CD14-positive monocyte (primary cell): ENCODE data around the gene PDE4DIP. TPM values are rescaled to one million over a fixed set of nuclear protein-coding genes. Genes with fewer than 3 reads are reported as not detected.
"Not testable (repeated sequence)": the region's sequence is repeated elsewhere in the genome, so short reads cannot be mapped to it uniquely, and the experiment has no call there.

Experiments
- DNase-seq, 3 donors: peaks; one replicate each; pipeline ENCODE4 v3.0.0-alpha.2; 2011 to 2022
- H2AFZ ChIP-seq: 2 replicates; pipeline ENCODE4 v1.6.0; 2012; ENCODE audit warnings: mild to moderate bottlenecking, low read depth, low read length, inconsistent platforms; ENCODE audit not compliant: insufficient read depth, poor library complexity, severe bottlenecking
- H3K27ac ChIP-seq, 2 donors: 1 replicate in 1 of 2; 2 replicates in 1 of 2; pipeline ENCODE4 v1.5.1; 2012 to 2013; ENCODE audit warnings: low read length in 2 of 2, control low read depth in 1 of 2, inconsistent platforms in 1 of 2, low read depth in 1 of 2, mild to moderate bottlenecking in 1 of 2
- H3K27me3 ChIP-seq, 2 donors: one replicate each; pipeline versions ENCODE4 v1.6.0 to v1.6.1; 2011 to 2013; ENCODE audit warnings: low read length in 2 of 2; ENCODE audit not compliant: control insufficient read depth in 2 of 2, insufficient read depth in 2 of 2
- H3K36me3 ChIP-seq, 2 donors: replicated peaks in 1 of 2; 1 replicate in 1 of 2; 2 replicates in 1 of 2; pipeline versions ENCODE4 v1.5.1 to v1.6.1; 2012 to 2013; ENCODE audit warnings: low read length in 2 of 2, control low read depth in 1 of 2, inconsistent platforms in 1 of 2, mild to moderate bottlenecking in 1 of 2; ENCODE audit not compliant: insufficient read depth in 2 of 2, control insufficient read depth in 1 of 2
- H3K4me1 ChIP-seq, 2 donors: 1 replicate in 1 of 2; 2 replicates in 1 of 2; pipeline versions ENCODE4 v1.5.1 to v1.6.1; 2012 to 2013; ENCODE audit warnings: low read length in 2 of 2, control low read depth in 1 of 2, inconsistent platforms in 1 of 2, mild to moderate bottlenecking in 1 of 2, moderate library complexity in 1 of 2; ENCODE audit not compliant: insufficient read depth in 2 of 2, control insufficient read depth in 1 of 2
- H3K4me2 ChIP-seq: replicated peaks from 2 replicates; pipeline ENCODE3; 2012; ENCODE audit warnings: low read length, moderate library complexity, mild to moderate bottlenecking; ENCODE audit not compliant: poor library complexity, severe bottlenecking; ENCODE audit errors: extremely low read depth
- H3K4me3 ChIP-seq, 3 experiments: fragments of 200-600 bp in 1 of 3; sonication (generic) in 1 of 3; replicated peaks in 1 of 3; 1 replicate in 2 of 3; 2 replicates in 1 of 3; pipeline ENCODE4 v1.5.1; 2011 to 2013; ENCODE audit warnings: low read length in 3 of 3, mild to moderate bottlenecking in 3 of 3, control low read depth in 2 of 3, low read depth in 2 of 3, inconsistent platforms in 1 of 3, moderate library complexity in 1 of 3
- H3K79me2 ChIP-seq: 2 replicates; pipeline ENCODE4 v1.6.0; 2012; ENCODE audit warnings: mild to moderate bottlenecking, control low read depth, inconsistent platforms, low read length, moderate library complexity; ENCODE audit not compliant: insufficient read depth
- H3K9ac ChIP-seq: 2 replicates; pipeline ENCODE4 v1.6.0; 2017; ENCODE audit warnings: low read length, mild to moderate bottlenecking; ENCODE audit not compliant: insufficient read depth, poor library complexity, severe bottlenecking
- H3K9me3 ChIP-seq, 2 donors: replicated peaks in 1 of 2; 1 replicate in 1 of 2; 2 replicates in 1 of 2; pipeline versions ENCODE4 v1.5.1 to v1.6.1; 2012 to 2013; ENCODE audit warnings: low read length in 2 of 2, control low read depth in 1 of 2; ENCODE audit not compliant: control insufficient read depth in 1 of 2, insufficient read depth in 1 of 2
- H4K20me1 ChIP-seq: 2 replicates; pipeline ENCODE4 v1.6.0; 2012; ENCODE audit warnings: mild to moderate bottlenecking, low read length, control low read depth, moderate library complexity; ENCODE audit not compliant: insufficient read depth
- H3K27ac Mint-ChIP-seq, 7 donors: one replicate each; pipeline ENCODE4 v1.8.0; 2020; ENCODE audit warnings: mild to moderate bottlenecking in 7 of 7, mixed read lengths in 7 of 7, moderate library complexity in 6 of 7, inconsistent platforms in 2 of 7
- H3K27me3 Mint-ChIP-seq, 3 donors: one replicate each; pipeline ENCODE4 v1.8.0; 2021 to 2022; ENCODE audit warnings: low read depth in 3 of 3, mild to moderate bottlenecking in 3 of 3, mixed read lengths in 3 of 3, moderate library complexity in 3 of 3, inconsistent platforms in 1 of 3
- H3K36me3 Mint-ChIP-seq, 2 donors: one replicate each; pipeline ENCODE4 v1.8.0; 2020; ENCODE audit warnings: mixed read lengths in 2 of 2, inconsistent platforms in 1 of 2, mild to moderate bottlenecking in 1 of 2
- H3K4me1 Mint-ChIP-seq: one replicate; pipeline ENCODE4 v1.8.0; 2020; ENCODE audit warnings: mild to moderate bottlenecking, mixed read lengths
- H3K4me3 Mint-ChIP-seq, 2 donors: one replicate each; pipeline ENCODE4 v1.8.0; 2020; ENCODE audit warnings: mild to moderate bottlenecking in 2 of 2, mixed read lengths in 2 of 2, moderate library complexity in 1 of 2
- H3K9me3 Mint-ChIP-seq, 7 donors: one replicate each; pipeline ENCODE4 v1.8.0; 2020 to 2022; ENCODE audit warnings: mixed read lengths in 7 of 7, mild to moderate bottlenecking in 6 of 7, moderate library complexity in 6 of 7, inconsistent platforms in 2 of 7
- WGBS: methylation state at CpG from one replicate; pipeline ENCODE4 v1.1.5; 2013; ENCODE audit warnings: missing lambda C conversion rate; ENCODE audit not compliant: insufficient coverage; 5-methylcytosine and 5-hydroxymethylcytosine counted together
- intact Hi-C, 2 donors: fragments of 100-400 bp; cut with micrococcal nuclease; formaldehyde crosslinking; loops; one replicate each; pipeline versions ENCODE4 v1.15.0 to v1.15.1; 2023
- polyA plus RNA-seq, 3 donors: library from polyadenylated mRNA; depleted of rRNA in 1 of 3; unstranded in 2 of 3; stranded (reverse) in 1 of 3; fragments of 300-500 nt in 2 of 3; fragments of >200 nt in 1 of 3; fragmentation: Illumina TruSeq in 2 of 3; gene quantifications; 1 replicate in 2 of 3; 2 replicates in 1 of 3; pipeline ENCODE4 v1.2.3, GENCODE V29; 2012 to 2021

The PDE4DIP gene
- polyA plus RNA-seq, 3 donors: 11.6 to 22.5 (median 14.6) TPM

DNA sequence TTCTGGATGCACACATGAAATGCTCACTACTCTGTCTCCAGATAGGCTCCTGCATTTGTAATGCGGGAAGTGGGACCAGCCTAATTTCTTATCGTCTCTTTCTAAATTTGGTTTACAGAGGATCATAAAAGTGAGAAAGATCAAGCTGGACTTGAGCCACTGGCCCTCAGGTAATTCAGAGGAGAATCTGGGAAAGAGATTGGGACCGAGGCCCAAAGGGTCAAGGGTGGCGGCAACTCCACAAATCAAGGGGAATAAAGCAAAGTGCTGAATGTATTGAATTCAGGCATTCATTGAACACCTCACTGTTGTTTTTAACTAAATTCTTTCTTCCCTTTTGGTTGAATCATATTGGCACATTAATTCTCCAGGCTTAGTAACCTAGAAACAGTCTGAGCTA lies 164.1 kb downstream of the PDE4DIP start:
- H3K36me3 Mint-ChIP-seq, DNase-seq, H4K20me1 ChIP-seq, H3K79me2 ChIP-seq, H3K27ac ChIP-seq, H3K4me3 Mint-ChIP-seq, H3K27me3 Mint-ChIP-seq, intact Hi-C loops, H3K4me1 Mint-ChIP-seq, H3K4me2 ChIP-seq, H3K27ac Mint-ChIP-seq, H3K9me3 ChIP-seq, H3K4me1 ChIP-seq, H3K27me3 ChIP-seq, H2AFZ ChIP-seq, H3K9ac ChIP-seq, H3K9me3 Mint-ChIP-seq, H3K4me3 ChIP-seq, H3K36me3 ChIP-seq: not testable (repeated sequence)
- no CpG with 5 or more reads among the region's 4 CpGs for WGBS

GRCh38 chr1:149008769-149009168 lies 164.5 kb downstream of the PDE4DIP start:
- WGBS: no CpG with 5 or more reads among the region's 2 CpGs
- H3K27ac ChIP-seq, H4K20me1 ChIP-seq, H3K9me3 Mint-ChIP-seq, H3K36me3 Mint-ChIP-seq, H3K4me1 ChIP-seq, intact Hi-C loops, H3K27ac Mint-ChIP-seq, H3K9me3 ChIP-seq, H3K4me3 Mint-ChIP-seq, H3K4me3 ChIP-seq, H3K36me3 ChIP-seq, H3K27me3 ChIP-seq, H3K27me3 Mint-ChIP-seq, H3K9ac ChIP-seq, DNase-seq, H3K4me1 Mint-ChIP-seq, H3K4me2 ChIP-seq, H2AFZ ChIP-seq, H3K79me2 ChIP-seq: not testable (repeated sequence)

GRCh38 chr1:149009761-149010160 lies 165.5 kb downstream of the PDE4DIP start:
- H3K4me1 Mint-ChIP-seq, H3K9ac ChIP-seq, H3K79me2 ChIP-seq, H3K36me3 Mint-ChIP-seq, H3K9me3 ChIP-seq, H4K20me1 ChIP-seq, DNase-seq, H3K4me1 ChIP-seq, H3K4me3 ChIP-seq, H3K27ac ChIP-seq, H3K4me3 Mint-ChIP-seq, H3K27ac Mint-ChIP-seq, H2AFZ ChIP-seq, H3K9me3 Mint-ChIP-seq, H3K4me2 ChIP-seq, H3K27me3 Mint-ChIP-seq, intact Hi-C loops, H3K27me3 ChIP-seq, H3K36me3 ChIP-seq: not testable (repeated sequence)
- no CpG with 5 or more reads among the region's 3 CpGs for WGBS

- H2AFZ ChIP-seq, H3K36me3 Mint-ChIP-seq, H3K36me3 ChIP-seq, H3K9me3 ChIP-seq, H3K79me2 ChIP-seq, H3K27ac ChIP-seq, H3K9me3 Mint-ChIP-seq, H3K4me1 ChIP-seq, DNase-seq, H4K20me1 ChIP-seq, intact Hi-C loops, H3K4me3 ChIP-seq, H3K4me3 Mint-ChIP-seq, H3K4me2 ChIP-seq, H3K4me1 Mint-ChIP-seq, H3K27me3 Mint-ChIP-seq, H3K9ac ChIP-seq, H3K27me3 ChIP-seq: not testable (repeated sequence)
- H3K27ac Mint-ChIP-seq: peak overlapping the region in 1 of 7 donors; percentile 62
- no CpG with 5 or more reads among the region's 5 CpGs for WGBS
Measured at GRCh38 chr1:149012599-149012998, 168.4 kb downstream of the PDE4DIP start.
